AG10803 (cell line): ENCODE results near the gene HOXC6.
A peak's percentile ranks its signal among the peaks of the same experiment; 100 is the strongest.

Source experiments
- DNase-seq: peaks from one replicate; pipeline ENCODE4 v3.0.0; 2010; ENCODE audit warnings: low read depth
- H3K4me3 ChIP-seq: 2 replicates; pipeline ENCODE4 v1.5.1; 2011; ENCODE audit warnings: mild to moderate bottlenecking, low read length, control low read depth
- TF ChIP-seq, protein P1 (sequence below): conservative IDR thresholded peaks from 2 replicates; pipeline ENCODE4 v1.5.1; 2011; ENCODE audit warnings: mild to moderate bottlenecking, low read length, control low read depth, inconsistent platforms

HOXC6 gene

DNA sequence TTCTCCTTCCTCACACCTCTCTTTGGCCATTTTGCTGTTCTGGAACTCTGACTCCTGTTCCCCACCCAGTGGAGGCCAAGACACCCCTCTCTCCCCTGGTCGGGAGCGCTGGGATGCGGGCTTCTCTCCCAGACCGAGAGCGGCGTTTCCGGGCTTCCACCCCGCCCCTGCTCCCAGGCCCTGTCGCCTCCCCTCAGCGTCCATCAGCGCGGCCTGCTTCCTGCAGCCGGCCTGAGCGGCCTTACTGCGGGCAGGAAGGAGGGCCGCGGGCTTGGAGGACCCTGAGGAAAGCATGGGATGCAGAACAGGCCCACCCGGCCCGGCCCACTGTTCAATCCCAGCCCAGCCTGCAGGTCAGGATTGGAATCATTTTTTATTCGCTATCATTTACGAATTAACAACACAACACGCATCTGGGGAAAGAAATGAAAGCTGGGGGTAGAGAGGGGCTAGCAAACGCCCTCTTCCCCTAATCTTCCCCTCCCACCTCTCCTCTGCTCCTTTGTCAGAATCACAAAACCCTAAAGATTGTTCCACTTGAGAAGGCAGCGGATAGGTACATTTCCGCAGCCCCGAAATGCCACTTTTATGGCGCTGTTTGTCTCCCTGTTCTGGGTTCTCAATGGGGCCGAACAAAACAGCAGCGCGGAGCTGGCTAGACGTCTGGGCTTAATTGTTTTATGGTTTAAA lies 23.3 kb upstream of the HOXC6 start:
- DNase-seq: peak; percentile 74
- H3K4me3 ChIP-seq: peak overlapping the region; percentile 98
- TF ChIP-seq, protein P1, sequence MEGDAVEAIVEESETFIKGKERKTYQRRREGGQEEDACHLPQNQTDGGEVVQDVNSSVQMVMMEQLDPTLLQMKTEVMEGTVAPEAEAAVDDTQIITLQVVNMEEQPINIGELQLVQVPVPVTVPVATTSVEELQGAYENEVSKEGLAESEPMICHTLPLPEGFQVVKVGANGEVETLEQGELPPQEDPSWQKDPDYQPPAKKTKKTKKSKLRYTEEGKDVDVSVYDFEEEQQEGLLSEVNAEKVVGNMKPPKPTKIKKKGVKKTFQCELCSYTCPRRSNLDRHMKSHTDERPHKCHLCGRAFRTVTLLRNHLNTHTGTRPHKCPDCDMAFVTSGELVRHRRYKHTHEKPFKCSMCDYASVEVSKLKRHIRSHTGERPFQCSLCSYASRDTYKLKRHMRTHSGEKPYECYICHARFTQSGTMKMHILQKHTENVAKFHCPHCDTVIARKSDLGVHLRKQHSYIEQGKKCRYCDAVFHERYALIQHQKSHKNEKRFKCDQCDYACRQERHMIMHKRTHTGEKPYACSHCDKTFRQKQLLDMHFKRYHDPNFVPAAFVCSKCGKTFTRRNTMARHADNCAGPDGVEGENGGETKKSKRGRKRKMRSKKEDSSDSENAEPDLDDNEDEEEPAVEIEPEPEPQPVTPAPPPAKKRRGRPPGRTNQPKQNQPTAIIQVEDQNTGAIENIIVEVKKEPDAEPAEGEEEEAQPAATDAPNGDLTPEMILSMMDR: no peak; the same call in 1 of the 2 replicates

DNA sequence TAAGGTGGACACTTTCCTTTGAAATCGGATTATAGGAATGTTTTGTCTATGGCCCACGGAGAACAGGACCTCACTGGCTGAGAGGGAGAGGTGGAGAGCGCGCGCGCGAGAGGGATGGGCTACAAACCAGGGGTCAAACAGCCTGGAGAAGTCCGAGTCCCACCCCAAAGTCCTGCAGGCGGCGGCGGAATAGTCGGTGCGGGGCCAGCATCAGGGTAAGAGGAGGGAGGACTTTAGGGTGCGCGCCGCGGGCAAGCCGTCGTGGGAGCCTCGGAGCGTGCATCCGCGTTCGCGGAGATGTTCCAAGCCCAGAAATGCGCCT lies 22.7 kb upstream of the HOXC6 start:
- peak overlapping the region; percentile 98 for H3K4me3 ChIP-seq
- no peak for DNase-seq
- TF ChIP-seq, protein P1: no peak

DNA sequence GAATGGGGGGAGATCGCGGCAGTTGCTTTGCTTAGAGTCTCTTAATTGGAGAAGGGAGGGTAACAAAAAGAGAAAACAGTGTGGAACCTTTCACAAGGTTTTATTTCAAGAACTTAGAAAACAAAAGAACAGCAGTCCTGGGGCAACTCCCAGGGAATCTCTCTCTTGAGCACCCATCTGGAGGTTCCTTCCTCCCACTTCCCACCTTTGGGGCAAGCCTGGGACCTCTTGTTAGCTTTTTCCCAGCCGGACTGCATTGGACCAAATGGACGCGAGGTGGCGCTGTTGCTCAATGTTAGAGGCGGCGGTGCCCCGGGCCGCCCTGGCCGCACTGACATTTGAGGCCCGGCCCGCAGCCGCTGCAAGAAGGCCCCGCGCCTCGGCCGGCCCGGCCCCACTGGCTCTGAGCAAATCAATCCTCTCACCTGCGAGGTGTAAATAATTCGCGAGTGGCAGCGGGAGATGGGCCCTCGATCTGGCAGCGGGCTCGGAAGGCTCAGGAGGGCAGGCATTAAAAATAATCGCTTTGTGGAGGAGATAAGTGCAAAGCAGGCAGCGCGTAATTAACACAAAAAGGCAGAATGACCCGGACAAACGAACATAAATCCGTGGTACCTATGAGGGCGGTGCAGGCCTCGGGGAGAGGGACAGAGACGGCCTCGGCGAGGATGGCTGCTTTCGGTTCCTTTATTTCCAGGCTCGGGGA lies 22.2 kb upstream of the HOXC6 start:
- TF ChIP-seq, protein P1: peak; percentile 77
- peak overlapping the region; percentile 98 for H3K4me3 ChIP-seq
- DNase-seq: peak; percentile 87

DNA sequence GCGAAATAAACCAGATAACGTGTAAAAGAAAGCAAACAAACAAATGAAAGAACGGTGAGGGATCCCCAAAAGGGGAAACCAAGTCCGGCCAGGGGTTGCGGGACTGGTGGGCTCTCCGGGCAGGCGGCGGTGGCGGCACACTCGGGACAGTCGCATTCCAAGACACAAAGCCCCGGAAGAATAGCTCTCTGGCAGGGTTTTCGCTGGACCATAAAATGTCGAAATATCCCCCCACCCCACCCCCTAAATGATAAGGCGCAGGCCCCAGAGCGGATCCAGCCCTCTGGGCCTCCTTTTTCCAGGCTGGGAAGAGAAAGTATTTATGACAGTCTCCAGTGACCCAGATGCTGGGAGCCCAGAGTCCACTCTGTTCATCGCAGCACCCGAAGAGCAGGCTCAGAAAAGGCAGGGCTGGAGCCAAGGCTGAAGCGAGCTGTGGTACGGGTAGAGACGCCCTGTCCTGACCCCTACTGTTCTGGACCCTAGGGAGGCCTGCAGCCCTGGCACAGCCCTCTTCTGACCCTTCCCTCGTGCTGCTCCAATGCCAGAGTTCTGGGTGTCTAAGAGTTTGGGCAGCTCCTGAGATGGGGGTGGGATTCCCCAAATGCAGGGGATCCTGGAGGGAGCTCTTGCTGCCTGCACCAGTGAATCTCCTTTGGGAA lies 21.6 kb upstream of the HOXC6 start:
- DNase-seq: peak; percentile 57
- peak overlapping the region; percentile 98 for H3K4me3 ChIP-seq
- TF ChIP-seq, protein P1: no peak

DNA sequence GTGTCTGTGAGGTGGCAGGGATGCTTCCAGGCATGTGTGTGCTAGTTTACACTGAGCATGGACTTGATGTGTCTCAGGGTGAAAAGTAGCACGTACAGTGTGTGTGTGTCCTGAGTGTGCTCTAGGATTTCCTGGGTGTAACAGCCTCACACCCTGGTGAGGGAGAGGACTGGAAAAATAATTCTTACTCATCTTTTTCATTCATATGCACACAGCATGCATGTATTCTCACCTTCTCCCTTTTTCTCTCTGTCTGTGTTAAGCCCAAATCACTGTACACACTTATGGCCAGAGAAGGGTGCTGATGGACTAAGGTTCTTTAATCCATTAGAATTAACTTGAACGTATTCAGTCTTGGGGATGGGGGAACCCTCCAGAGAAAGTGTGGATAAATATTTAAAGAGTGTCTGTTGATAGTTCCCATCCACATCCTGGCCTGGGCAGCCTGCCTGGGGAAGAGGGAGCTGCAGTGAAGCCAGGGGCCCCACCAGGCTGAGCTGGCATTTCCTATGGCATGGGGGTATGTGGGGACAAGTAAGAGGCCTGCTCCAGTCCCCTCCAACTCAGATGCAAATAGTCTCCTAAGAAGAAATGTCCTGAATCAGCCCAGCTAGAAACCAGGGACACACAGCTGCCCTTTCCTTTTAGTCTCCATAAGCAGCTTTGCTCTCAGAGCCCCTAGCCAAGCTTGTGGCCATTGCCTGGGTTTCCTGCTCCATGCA lies 20.5 kb upstream of the HOXC6 start:
- H3K4me3 ChIP-seq: peak overlapping the region; percentile 98
- DNase-seq: no peak
- TF ChIP-seq, protein P1: no peak

DNA sequence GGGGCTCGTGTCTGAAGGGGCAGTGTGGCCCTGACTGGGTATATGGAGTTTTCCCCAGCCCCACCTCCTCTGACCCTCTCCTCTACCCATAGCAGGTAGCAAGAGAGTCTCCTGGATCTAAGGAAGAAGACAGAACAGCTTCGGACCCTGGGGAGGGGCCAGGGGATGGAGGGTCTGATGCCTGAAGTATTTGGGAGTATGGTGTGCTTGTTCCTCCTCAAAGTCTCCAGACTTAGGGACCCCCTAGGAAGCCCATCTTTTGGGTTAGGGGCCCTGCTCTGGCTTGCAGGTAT lies 20.0 kb upstream of the HOXC6 start:
- H3K4me3 ChIP-seq: peak overlapping the region; percentile 98
- no peak for DNase-seq
- TF ChIP-seq, protein P1: no peak
